ENCODE measurements around the gene LMCD1.

The LMCD1 gene

GRCh38 chr3:8501371-8502131 lies at the start of gene LMCD1:
Gene LMCD1 (plus strand): TSS chr3:8501823. CDS start chr3:8501939, 116 bp downstream.
- peak; percentile 89 for DNase-seq

- DNase-seq: no peak
These were observed 49.5 kb upstream of the LMCD1 start for GRCh38 chr3:8452112-8452511.

- no peak for DNase-seq
These were observed 48.5 kb upstream of the LMCD1 start for GRCh38 chr3:8453153-8453552.

- DNase-seq: no peak
These were observed 45.9 kb upstream of the LMCD1 start for GRCh38 chr3:8455526-8456411.

- peak; percentile 26 for DNase-seq
These were observed 45.2 kb upstream of the LMCD1 start for GRCh38 chr3:8456412-8456811.

- no peak for DNase-seq
These were observed 44.6 kb upstream of the LMCD1 start for GRCh38 chr3:8457039-8457438.

GRCh38 chr3:8458238-8458661 lies 43.4 kb upstream of the LMCD1 start:
- no peak for DNase-seq

- DNase-seq: no peak
These were observed 42.9 kb upstream of the LMCD1 start for GRCh38 chr3:8458711-8459110.

- DNase-seq: no peak
These were observed 41.4 kb upstream of the LMCD1 start for GRCh38 chr3:8460050-8460708.

- no peak for DNase-seq
These were observed 40.7 kb upstream of the LMCD1 start for GRCh38 chr3:8460815-8461456.

- peak; percentile 17 for DNase-seq
These were observed 37.0 kb upstream of the LMCD1 start for GRCh38 chr3:8464668-8465067.

- no peak for DNase-seq
These were observed 35.1 kb upstream of the LMCD1 start for GRCh38 chr3:8466526-8466925.

- DNase-seq: no peak
These were observed 30.8 kb upstream of the LMCD1 start for GRCh38 chr3:8470801-8471200.

GRCh38 chr3:8472549-8472948 lies 29.1 kb upstream of the LMCD1 start:
- no peak for DNase-seq

GRCh38 chr3:8473029-8473428 lies 28.6 kb upstream of the LMCD1 start:
- no peak for DNase-seq

- DNase-seq: no peak
These were observed 27.6 kb upstream of the LMCD1 start for GRCh38 chr3:8473990-8474389.

GRCh38 chr3:8474991-8475390 lies 26.6 kb upstream of the LMCD1 start:
- DNase-seq: no peak

GRCh38 chr3:8480699-8481098 lies 20.9 kb upstream of the LMCD1 start:
- DNase-seq: no peak

- DNase-seq: no peak
These were observed 20.2 kb upstream of the LMCD1 start for GRCh38 chr3:8481380-8481779.

GRCh38 chr3:8482263-8482662 lies 19.4 kb upstream of the LMCD1 start:
- no peak for DNase-seq

- peak; percentile 97 for DNase-seq
These were observed 18.5 kb upstream of the LMCD1 start for GRCh38 chr3:8482960-8483665.

- no peak for DNase-seq
These were observed 17.0 kb upstream of the LMCD1 start for GRCh38 chr3:8484409-8485140.
